ENCODE data around the gene SLC22A7. TPM values are rescaled to one million over a fixed set of nuclear protein-coding genes. Genes with fewer than 3 reads are reported as not detected.
A peak's percentile ranks its signal among the peaks of the same experiment; 100 is the strongest.

Gene SLC22A7, protein sequence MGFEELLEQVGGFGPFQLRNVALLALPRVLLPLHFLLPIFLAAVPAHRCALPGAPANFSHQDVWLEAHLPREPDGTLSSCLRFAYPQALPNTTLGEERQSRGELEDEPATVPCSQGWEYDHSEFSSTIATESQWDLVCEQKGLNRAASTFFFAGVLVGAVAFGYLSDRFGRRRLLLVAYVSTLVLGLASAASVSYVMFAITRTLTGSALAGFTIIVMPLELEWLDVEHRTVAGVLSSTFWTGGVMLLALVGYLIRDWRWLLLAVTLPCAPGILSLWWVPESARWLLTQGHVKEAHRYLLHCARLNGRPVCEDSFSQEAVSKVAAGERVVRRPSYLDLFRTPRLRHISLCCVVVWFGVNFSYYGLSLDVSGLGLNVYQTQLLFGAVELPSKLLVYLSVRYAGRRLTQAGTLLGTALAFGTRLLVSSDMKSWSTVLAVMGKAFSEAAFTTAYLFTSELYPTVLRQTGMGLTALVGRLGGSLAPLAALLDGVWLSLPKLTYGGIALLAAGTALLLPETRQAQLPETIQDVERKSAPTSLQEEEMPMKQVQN
- not detected for total RNA-seq

DNA sequence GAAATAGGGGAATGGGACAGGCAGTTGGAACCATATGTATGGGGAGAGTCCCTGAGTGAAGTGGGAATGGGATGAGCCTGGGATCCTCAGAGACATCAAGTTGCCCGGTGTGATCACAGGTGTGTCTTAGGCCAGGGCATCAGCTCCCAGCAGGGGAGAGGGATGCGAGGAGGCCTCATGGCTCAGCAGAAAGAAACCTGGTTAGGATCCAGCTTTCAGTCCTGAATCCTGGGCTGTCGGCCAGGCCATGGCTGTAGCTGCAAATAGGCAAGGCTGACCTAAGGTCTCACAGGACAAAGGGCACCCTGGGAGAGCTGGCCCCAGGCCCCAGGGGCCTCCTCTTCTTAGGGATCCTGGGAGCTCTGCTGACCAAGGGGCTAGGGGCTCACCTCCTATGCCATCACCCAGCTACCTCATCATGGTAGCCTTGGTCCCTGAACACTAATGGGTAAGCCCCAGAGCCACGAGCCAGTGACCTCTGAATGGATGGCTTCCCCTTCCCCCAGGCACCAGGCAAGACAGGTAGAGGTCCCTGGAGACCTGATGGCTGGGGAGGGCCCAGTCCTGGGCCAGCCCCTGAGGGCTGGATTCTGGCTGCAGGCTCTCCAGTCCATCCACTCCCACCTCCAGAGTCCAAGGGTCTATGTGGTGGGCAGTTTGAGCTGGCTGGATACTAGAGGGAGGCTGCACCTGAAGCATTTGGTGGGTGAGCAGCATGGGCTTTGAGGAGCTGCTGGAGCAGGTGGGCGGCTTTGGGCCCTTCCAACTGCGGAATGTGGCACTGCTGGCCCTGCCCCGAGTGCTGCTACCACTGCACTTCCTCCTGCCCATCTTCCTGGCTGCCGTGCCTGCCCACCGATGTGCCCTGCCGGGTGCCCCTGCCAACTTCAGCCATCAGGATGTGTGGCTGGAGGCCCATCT lies at the start of gene SLC22A7:
TSS of gene SLC22A7 (plus strand) at position 617 of the 921 bp plus-strand sequence. CDS start at position 716, 99 bp downstream.
- no peak for DNase-seq
- POLR2A ChIA-PET: no interaction called here

DNA sequence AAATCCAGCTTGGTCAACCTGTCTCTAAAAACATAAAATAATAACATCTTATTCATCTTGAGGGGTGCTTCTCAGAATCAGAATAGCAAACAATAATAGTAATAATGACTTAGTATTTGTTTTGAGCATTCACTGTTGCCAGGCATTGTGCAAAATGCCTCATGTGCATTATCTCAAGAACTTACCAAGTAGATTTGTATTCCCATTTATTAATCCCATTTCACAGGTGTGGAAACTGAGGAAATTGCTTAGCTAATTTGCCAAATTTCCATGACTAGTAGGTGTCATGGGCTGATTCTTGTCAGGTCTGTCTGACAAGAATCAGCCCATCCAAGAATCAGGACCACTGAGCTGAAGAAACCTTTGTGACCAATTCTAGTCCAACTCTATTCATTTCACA lies 49.3 kb upstream of the SLC22A7 start:
- no peak overlapping the region for H3K27ac Mint-ChIP-seq
- intact Hi-C loops (cut with micrococcal nuclease): no loop called here
- DNase-seq: no peak
- CTCF ChIA-PET: interaction anchor here (1.8 kb wide), 1 partner anchor 20 kb away, joined by 5 read pairs; the partner anchor contains the start of gene DNPH1
- peaks cover 18% of the 10 kb centered on the region for H3K4me1 Mint-ChIP-seq (ENCODE audit: low read depth)
- no peaks in the 10 kb centered on the region for H3K36me3 Mint-ChIP-seq
- H3K4me3 Mint-ChIP-seq: no peak overlapping the region
- no peaks in the 10 kb centered on the region for H3K9me3 Mint-ChIP-seq
- POLR2A ChIA-PET: interaction anchor here (0.5 kb wide), 1 partner anchor 319 kb away, joined by 3 read pairs; the partner anchor contains the start of gene CNPY3
- H3K27me3 Mint-ChIP-seq: peaks cover 12% of the 10 kb centered on the region

More for the DNA sequence above, at the start of gene SLC22A7:
- Mint-ChIP-seq H3K4me1 (ENCODE audit: low read depth) (no peaks in the 10 kb centered on the region), H3K9me3 (no peaks in the 10 kb centered on the region), H3K27ac (no peak within 1 kb of the TSS), H3K27me3 (peaks cover 2% of the 10 kb centered on the region), H3K4me3 (no peak within 1 kb of the TSS), H3K36me3 (no peaks in the 10 kb centered on the region)
- CTCF ChIA-PET: interaction anchor here (1.1 to 2.6 kb wide), 4 partner anchors 10 to 197 kb away, joined by 3 to 18 read pairs (median 4); partner anchors contain the start of gene CRIP3
- intact Hi-C loops (cut with micrococcal nuclease): no loop called here

DNA sequence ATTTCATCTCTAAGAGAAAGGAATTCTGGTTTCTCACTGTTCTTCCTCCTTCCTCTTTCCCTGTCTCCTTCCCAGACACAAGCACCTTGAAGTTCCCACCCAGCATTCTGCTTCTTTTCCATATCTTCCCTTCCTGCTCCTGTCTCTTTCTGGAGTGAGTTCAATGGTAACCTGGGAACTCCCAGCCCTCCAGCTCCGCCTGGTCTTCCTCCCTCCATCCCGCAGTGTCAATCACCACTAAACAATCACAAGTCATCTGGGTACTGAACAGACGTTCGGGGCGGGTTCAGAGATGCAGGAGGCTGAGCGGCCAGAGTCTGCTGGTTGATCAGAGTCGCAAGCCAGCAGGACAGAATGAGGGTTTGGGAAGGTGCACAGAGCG lies 47.1 kb upstream of the SLC22A7 start:
- CTCF ChIA-PET: interaction anchor here (0.9 kb wide), 1 partner anchor 105 kb away, joined by 3 read pairs; no protein-coding TSS in a partner anchor
- peak; percentile 34 for DNase-seq
- POLR2A ChIA-PET: no interaction called here
- H3K4me3 Mint-ChIP-seq: no peak overlapping the region
- no peaks in the 10 kb centered on the region for H3K9me3 Mint-ChIP-seq
- H3K36me3 Mint-ChIP-seq: no peaks in the 10 kb centered on the region
- H3K27ac Mint-ChIP-seq: no peak overlapping the region
- intact Hi-C loops (cut with micrococcal nuclease): no loop called here
- peaks cover 23% of the 10 kb centered on the region for H3K4me1 Mint-ChIP-seq (ENCODE audit: low read depth)
- peaks cover 12% of the 10 kb centered on the region for H3K27me3 Mint-ChIP-seq

DNA sequence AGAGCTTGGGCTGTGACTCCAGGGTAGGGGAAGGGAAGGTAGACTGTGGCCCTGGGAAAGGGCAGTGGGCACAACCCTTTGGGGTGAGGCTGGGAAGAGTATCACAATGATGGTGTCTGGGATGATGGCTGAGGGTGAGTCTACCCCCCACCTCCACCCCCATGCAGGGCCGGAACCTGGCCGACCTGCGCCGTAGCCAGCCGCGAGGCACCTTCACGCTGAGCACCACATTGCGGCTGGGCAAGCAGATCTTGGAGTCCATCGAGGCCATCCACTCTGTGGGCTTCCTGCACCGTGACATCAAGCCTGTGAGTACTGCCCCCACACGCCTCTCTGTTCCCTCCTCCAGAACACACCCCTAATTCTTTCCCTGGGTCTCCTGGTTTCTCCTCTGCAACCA lies 44.7 kb upstream of the SLC22A7 start:
- peaks cover 15% of the 10 kb centered on the region for H3K27me3 Mint-ChIP-seq
- no peak overlapping the region for H3K4me3 Mint-ChIP-seq
- H3K9me3 Mint-ChIP-seq: no peaks in the 10 kb centered on the region
- ChIA-PET CTCF (interaction anchor here (0.7 to 1.0 kb wide), 2 partner anchors 24 to 145 kb away, joined by 4 read pairs; partner anchors contain the start of gene DNPH1), POLR2A (no interaction called here)
- H3K36me3 Mint-ChIP-seq: no peaks in the 10 kb centered on the region
- H3K4me1 Mint-ChIP-seq (ENCODE audit: low read depth): peaks cover 17% of the 10 kb centered on the region
- H3K27ac Mint-ChIP-seq: no peak overlapping the region
- DNase-seq: no peak
- intact Hi-C loops (cut with micrococcal nuclease): no loop called here

DNA sequence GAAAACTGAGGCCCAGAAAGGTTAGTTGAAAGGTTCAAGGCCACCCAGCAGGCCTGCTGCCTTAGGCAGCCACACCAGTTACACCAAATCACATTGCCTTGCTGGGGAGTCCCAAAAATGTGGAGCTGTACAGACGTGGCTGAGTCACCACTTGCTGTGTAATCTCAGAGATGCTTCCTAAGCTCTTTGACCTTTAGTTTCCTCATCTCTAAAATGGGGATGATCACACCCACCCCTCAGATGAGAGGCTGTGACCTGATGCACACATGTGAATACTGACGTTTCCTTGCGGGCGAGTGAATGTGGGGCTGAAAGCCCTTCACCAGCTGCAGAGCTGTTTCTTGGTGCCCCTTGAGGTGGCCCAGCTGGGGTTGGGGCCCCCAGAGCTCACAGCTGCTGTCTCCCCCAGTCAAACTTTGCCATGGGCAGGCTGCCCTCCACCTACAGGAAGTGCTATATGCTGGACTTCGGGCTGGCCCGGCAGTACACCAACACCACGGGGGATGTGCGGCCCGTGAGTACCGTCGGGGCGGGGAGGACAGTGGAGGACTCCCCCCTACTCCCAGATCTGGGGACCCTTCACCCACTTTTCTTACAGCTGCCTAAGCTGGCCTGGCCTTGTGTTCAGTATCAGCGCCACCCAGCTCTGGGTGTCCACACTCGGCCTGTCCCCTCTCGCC lies 43.8 kb upstream of the SLC22A7 start:
- no peak overlapping the region for H3K4me3 Mint-ChIP-seq
- no peaks in the 10 kb centered on the region for H3K36me3 Mint-ChIP-seq
- peaks cover 15% of the 10 kb centered on the region for H3K27me3 Mint-ChIP-seq
- ChIA-PET CTCF (interaction anchor here (1.1 to 1.4 kb wide), 3 partner anchors 9 to 173 kb away, joined by 3 to 11 read pairs (median 5); partner anchors contain the start of genes ABCC10 and DNPH1), POLR2A (interaction anchor here (0.8 kb wide), 1 partner anchor 16 kb away, joined by 3 read pairs; no protein-coding TSS in a partner anchor)
- no peaks in the 10 kb centered on the region for H3K9me3 Mint-ChIP-seq
- H3K4me1 Mint-ChIP-seq (ENCODE audit: low read depth): peaks cover 17% of the 10 kb centered on the region
- peak; percentile 52 for DNase-seq
- intact Hi-C loops (cut with micrococcal nuclease): no loop called here
- H3K27ac Mint-ChIP-seq: no peak overlapping the region

DNA sequence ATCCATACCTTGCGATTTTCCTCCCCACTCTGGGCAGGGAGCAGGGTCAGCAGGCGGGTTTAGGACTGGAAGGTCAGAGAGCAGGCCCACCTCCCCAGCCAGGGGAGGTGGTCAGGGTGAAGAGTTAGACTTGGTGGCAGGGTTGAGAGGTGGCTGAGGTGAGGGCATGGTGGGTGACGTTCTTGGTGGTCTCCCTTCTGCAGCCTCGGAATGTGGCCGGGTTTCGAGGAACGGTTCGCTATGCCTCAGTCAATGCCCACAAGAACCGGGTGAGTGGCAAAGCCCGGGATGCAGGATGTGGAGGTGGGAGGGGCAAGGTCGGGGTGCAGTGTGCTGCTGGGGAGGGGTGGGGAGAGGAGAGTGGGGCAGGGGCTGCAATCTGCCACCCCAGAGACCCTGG lies 43.2 kb upstream of the SLC22A7 start:
- Mint-ChIP-seq H3K27ac (no peak overlapping the region), H3K9me3 (no peaks in the 10 kb centered on the region), H3K4me3 (no peak overlapping the region), H3K36me3 (no peaks in the 10 kb centered on the region), H3K27me3 (peaks cover 15% of the 10 kb centered on the region), H3K4me1 (ENCODE audit: low read depth) (peaks cover 17% of the 10 kb centered on the region)
- ChIA-PET POLR2A (no interaction called here), CTCF (interaction anchor here (1.1 to 1.4 kb wide), 3 partner anchors 8 to 173 kb away, joined by 3 to 11 read pairs (median 5); partner anchors contain the start of genes ABCC10 and DNPH1)
- DNase-seq: no peak
- intact Hi-C loops (cut with micrococcal nuclease): no loop called here

DNA sequence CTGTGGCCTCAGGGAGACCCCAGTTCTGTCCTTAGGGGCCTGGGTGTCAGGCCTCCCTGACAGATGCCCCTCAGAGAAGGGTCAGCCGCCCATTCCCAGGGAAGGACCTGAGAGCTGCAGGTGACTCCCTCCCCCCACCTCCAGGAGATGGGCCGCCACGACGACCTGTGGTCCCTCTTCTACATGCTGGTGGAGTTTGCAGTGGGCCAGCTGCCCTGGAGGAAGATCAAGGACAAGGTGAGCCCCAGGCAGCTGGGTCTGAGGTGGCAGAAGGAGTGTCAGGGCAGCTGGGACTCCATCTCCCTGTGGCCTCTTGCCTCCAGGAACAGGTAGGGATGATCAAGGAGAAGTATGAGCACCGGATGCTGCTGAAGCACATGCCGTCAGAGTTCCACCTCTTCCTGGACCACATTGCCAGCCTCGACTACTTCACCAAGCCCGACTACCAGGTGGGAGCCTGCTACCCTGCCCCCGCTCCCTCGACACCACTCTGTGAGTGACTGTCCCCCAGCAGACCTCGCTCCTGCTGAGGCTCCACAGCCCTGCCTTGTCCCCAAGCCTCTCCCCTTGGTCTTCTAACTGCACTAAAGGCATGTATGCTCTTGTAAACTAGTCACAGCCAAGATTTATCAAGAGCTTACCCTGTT lies 42.5 kb upstream of the SLC22A7 start:
- peaks cover 15% of the 10 kb centered on the region for H3K27me3 Mint-ChIP-seq
- ChIA-PET POLR2A (no interaction called here), CTCF (interaction anchor here (1.4 kb wide), 1 partner anchor 143 kb away, joined by 5 read pairs; no protein-coding TSS in a partner anchor)
- intact Hi-C loops (cut with micrococcal nuclease): no loop called here
- H3K27ac Mint-ChIP-seq: no peak overlapping the region
- peaks cover 17% of the 10 kb centered on the region for H3K4me1 Mint-ChIP-seq (ENCODE audit: low read depth)
- no peak for DNase-seq
- H3K9me3 Mint-ChIP-seq: no peaks in the 10 kb centered on the region
- H3K36me3 Mint-ChIP-seq: no peaks in the 10 kb centered on the region
- H3K4me3 Mint-ChIP-seq: no peak overlapping the region

DNA sequence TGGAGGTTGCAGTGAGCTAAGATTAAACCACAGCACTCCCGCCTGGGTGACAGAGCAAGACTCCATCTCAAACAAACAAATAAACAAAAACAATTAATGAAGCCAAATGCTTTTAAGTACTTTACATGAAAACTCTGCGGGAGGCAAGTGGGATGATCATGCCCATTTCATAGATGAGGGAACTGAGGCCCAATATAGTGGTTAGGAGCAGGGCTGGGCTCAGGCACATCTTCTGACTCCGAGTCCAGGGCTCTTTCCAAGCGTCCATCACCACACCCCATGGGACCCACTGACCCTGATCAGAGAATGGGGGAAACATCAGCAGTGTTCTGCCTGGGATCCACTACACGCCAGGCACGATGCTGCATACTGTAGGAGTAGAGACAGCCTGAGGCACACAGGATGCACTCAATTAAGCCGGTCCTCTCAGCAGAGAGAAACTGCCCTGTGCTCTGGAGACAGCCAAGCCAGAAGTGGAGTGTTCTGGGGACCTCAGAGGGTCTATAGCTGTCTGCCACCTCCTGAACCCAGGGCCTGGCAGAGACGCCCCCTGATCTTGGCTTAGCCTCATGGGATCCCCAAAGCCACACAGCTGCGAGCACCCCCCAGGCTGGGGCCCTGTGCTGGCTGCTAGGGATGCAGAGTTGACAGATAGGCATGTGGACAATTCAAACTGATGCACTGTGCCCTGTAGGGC lies 41.2 kb upstream of the SLC22A7 start:
- Mint-ChIP-seq H3K9me3 (no peaks in the 10 kb centered on the region), H3K4me3 (no peak overlapping the region), H3K27ac (no peak overlapping the region), H3K4me1 (ENCODE audit: low read depth) (peaks cover 12% of the 10 kb centered on the region), H3K27me3 (peaks cover 9% of the 10 kb centered on the region), H3K36me3 (no peaks in the 10 kb centered on the region)
- DNase-seq: no peak
- POLR2A ChIA-PET: interaction anchor here (0.6 kb wide), 2 partner anchors 18 to 29 kb away, joined by 3 to 4 read pairs; no protein-coding TSS in a partner anchor
- CTCF ChIA-PET: interaction anchor here (0.8 to 1.4 kb wide), 2 partner anchors 28 to 141 kb away, joined by 3 to 5 read pairs; partner anchors contain the start of gene DNPH1
- intact Hi-C loops (cut with micrococcal nuclease): no loop called here

DNA sequence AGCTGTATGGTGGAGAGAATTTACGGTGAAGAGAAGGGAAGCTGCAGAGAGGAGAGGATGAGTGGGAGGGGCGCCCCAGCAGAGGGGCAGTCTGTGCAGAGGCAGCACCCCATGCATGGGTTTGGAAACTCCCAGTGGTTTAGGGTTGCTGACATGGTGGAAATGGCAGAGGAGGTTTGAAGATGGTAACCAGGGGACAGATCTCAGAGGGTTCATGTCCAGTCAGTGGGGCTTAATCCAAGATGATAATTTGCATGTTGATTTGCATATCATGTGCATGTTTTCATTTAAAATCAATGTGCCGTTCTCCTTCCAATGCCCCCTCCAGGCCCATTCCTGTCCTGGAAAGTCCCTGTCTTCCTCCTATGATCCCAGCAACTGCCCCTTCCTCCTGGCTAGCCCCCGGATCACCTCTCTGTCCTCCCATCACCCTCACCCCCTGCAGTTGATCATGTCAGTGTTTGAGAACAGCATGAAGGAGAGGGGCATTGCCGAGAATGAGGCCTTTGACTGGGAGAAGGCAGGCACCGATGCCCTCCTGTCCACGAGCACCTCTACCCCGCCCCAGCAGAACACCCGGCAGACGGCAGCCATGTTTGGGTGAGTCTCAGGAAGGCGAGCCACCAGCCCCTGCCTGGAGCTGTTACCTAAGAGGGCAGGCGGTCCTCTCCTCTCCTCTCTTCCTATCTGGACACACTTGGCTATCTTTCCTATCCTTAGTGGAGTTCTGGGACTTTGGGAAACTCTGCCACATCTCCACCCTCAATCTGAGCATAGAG lies 40.5 kb upstream of the SLC22A7 start:
- DNase-seq: peak; percentile 45
- Mint-ChIP-seq H3K4me1 (ENCODE audit: low read depth) (peaks cover 12% of the 10 kb centered on the region), H3K36me3 (no peaks in the 10 kb centered on the region), H3K4me3 (no peak overlapping the region), H3K27ac (no peak overlapping the region), H3K27me3 (peaks cover 6% of the 10 kb centered on the region), H3K9me3 (no peaks in the 10 kb centered on the region)
- POLR2A ChIA-PET: interaction anchor here (0.6 kb wide), 1 partner anchor 19 kb away, joined by 4 read pairs; no protein-coding TSS in a partner anchor
- intact Hi-C loops (cut with micrococcal nuclease): no loop called here
- CTCF ChIA-PET: interaction anchor here (0.8 to 1.4 kb wide), 3 partner anchors 29 to 248 kb away, joined by 3 to 5 read pairs (median 3); partner anchors contain the start of gene DNPH1

DNA sequence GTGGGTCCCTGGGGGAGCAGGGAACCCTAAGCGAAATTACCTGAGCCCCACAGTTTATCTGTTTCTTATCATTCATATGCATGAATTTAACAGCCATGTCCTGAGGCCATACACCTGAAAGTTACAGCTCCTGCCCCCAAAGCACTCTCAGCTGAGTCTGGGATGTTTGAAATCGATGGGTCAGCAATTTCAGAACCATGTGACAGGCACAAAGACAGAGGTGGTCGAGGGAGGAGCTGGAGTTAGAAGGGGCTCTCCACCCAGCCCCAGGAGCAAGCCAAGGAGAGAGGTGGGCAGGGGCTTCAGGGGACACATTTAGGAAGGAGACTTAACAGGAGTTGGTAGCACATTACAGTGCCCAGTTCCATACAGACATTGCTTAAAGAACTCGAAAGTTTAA lies 39.9 kb upstream of the SLC22A7 start:
- Mint-ChIP-seq H3K36me3 (no peaks in the 10 kb centered on the region), H3K27ac (no peak overlapping the region), H3K4me1 (ENCODE audit: low read depth) (peaks cover 12% of the 10 kb centered on the region), H3K4me3 (no peak overlapping the region), H3K9me3 (no peaks in the 10 kb centered on the region), H3K27me3 (peaks cover 3% of the 10 kb centered on the region)
- DNase-seq: no peak
- intact Hi-C loops (cut with micrococcal nuclease): no loop called here
- POLR2A ChIA-PET: no interaction called here
- CTCF ChIA-PET: interaction anchor here (1.0 kb wide), 1 partner anchor 248 kb away, joined by 3 read pairs; no protein-coding TSS in a partner anchor
